ENCODE data around the gene PRDM10.
"Not testable (repeated sequence)": the region's sequence is repeated elsewhere in the genome, so short reads cannot be mapped to it uniquely, and the experiment has no call there.

The PRDM10 gene

GRCh38 chr11:129976328-129976727 lies 26.3 kb downstream of the PRDM10 start:
- Histone ChIP-seq H3K9me3 (ENCODE audit: control insufficient read depth, insufficient read depth, low read depth, low read length) (no peaks in the 10 kb centered on the region), H3K9ac (ENCODE audit: low read length) (no peak overlapping the region), H3K4me1 (ENCODE audit: control insufficient read depth, insufficient read depth, low read length) (peaks cover 20% of the 10 kb centered on the region), H3K27ac (ENCODE audit: low read depth, low read length) (no peak overlapping the region), H3K4me3 (ENCODE audit: low read depth, low read length) (no peak overlapping the region), H3K27me3 (ENCODE audit: control insufficient read depth, insufficient read depth, low read length) (no peaks in the 10 kb centered on the region), H3K36me3 (ENCODE audit: control insufficient read depth, insufficient read depth, low read length) (no peaks in the 10 kb centered on the region)

GRCh38 chr11:129975543-129975942 lies 27.1 kb downstream of the PRDM10 start:
- H3K9ac ChIP-seq (ENCODE audit: low read length), result no peak overlapping the region
- H3K4me1 ChIP-seq (ENCODE audit: control insufficient read depth, insufficient read depth, low read length), result peaks cover 20% of the 10 kb centered on the region
- H3K27ac ChIP-seq (ENCODE audit: low read depth, low read length), result no peak overlapping the region
- no peaks in the 10 kb centered on the region for H3K27me3 ChIP-seq (ENCODE audit: control insufficient read depth, insufficient read depth, low read length)
- H3K4me3 ChIP-seq (ENCODE audit: low read depth, low read length), result no peak overlapping the region
- no peaks in the 10 kb centered on the region for H3K9me3 ChIP-seq (ENCODE audit: control insufficient read depth, insufficient read depth, low read depth, low read length)
- no peaks in the 10 kb centered on the region for H3K36me3 ChIP-seq (ENCODE audit: control insufficient read depth, insufficient read depth, low read length)

GRCh38 chr11:129974672-129975071 lies 28.0 kb downstream of the PRDM10 start:
- no peak overlapping the region for H3K4me3 ChIP-seq (ENCODE audit: low read depth, low read length)
- H3K4me1 ChIP-seq (ENCODE audit: control insufficient read depth, insufficient read depth, low read length), result peaks cover 20% of the 10 kb centered on the region
- no peaks in the 10 kb centered on the region for H3K36me3 ChIP-seq (ENCODE audit: control insufficient read depth, insufficient read depth, low read length)
- H3K27ac ChIP-seq (ENCODE audit: low read depth, low read length), result no peak overlapping the region
- no peaks in the 10 kb centered on the region for H3K9me3 ChIP-seq (ENCODE audit: control insufficient read depth, insufficient read depth, low read depth, low read length)
- H3K27me3 ChIP-seq (ENCODE audit: control insufficient read depth, insufficient read depth, low read length), result no peaks in the 10 kb centered on the region
- H3K9ac ChIP-seq (ENCODE audit: low read length), result no peak overlapping the region

- Histone ChIP-seq H3K9me3 (ENCODE audit: control insufficient read depth, insufficient read depth, low read depth, low read length) (no peaks in the 10 kb centered on the region), H3K27ac (ENCODE audit: low read depth, low read length) (no peak overlapping the region)
These were observed 28.4 kb downstream of the PRDM10 start for GRCh38 chr11:129974237-129974636.

GRCh38 chr11:129973809-129974208 lies 28.8 kb downstream of the PRDM10 start:
- no peak overlapping the region for H3K4me3 ChIP-seq (ENCODE audit: low read depth, low read length)
- H3K9ac ChIP-seq (ENCODE audit: low read length), result no peak overlapping the region
- H3K27ac ChIP-seq (ENCODE audit: low read depth, low read length), result no peak overlapping the region
- peaks cover 20% of the 10 kb centered on the region for H3K4me1 ChIP-seq (ENCODE audit: control insufficient read depth, insufficient read depth, low read length)
- H3K9me3 ChIP-seq (ENCODE audit: control insufficient read depth, insufficient read depth, low read depth, low read length), result no peaks in the 10 kb centered on the region
- no peaks in the 10 kb centered on the region for H3K27me3 ChIP-seq (ENCODE audit: control insufficient read depth, insufficient read depth, low read length)
- H3K36me3 ChIP-seq (ENCODE audit: control insufficient read depth, insufficient read depth, low read length), result no peaks in the 10 kb centered on the region

More at GRCh38 chr11:129974237-129974636, 28.4 kb downstream of the PRDM10 start:
- H3K4me3 ChIP-seq (ENCODE audit: low read depth, low read length), result no peak overlapping the region
- peaks cover 20% of the 10 kb centered on the region for H3K4me1 ChIP-seq (ENCODE audit: control insufficient read depth, insufficient read depth, low read length)
- no peaks in the 10 kb centered on the region for H3K27me3 ChIP-seq (ENCODE audit: control insufficient read depth, insufficient read depth, low read length)
- no peak overlapping the region for H3K9ac ChIP-seq (ENCODE audit: low read length)
- no peaks in the 10 kb centered on the region for H3K36me3 ChIP-seq (ENCODE audit: control insufficient read depth, insufficient read depth, low read length)

- H3K36me3 ChIP-seq (ENCODE audit: control insufficient read depth, insufficient read depth, low read length), result no peaks in the 10 kb centered on the region
- H3K27me3 ChIP-seq (ENCODE audit: control insufficient read depth, insufficient read depth, low read length), result no peaks in the 10 kb centered on the region
- H3K4me3 ChIP-seq (ENCODE audit: low read depth, low read length), result no peak overlapping the region
- H3K9ac ChIP-seq (ENCODE audit: low read length), result no peak overlapping the region
- no peak overlapping the region for H3K27ac ChIP-seq (ENCODE audit: low read depth, low read length)
- H3K9me3 ChIP-seq (ENCODE audit: control insufficient read depth, insufficient read depth, low read depth, low read length), result no peaks in the 10 kb centered on the region
- peaks cover 20% of the 10 kb centered on the region for H3K4me1 ChIP-seq (ENCODE audit: control insufficient read depth, insufficient read depth, low read length)
These were observed 29.6 kb downstream of the PRDM10 start for GRCh38 chr11:129973068-129973467.

- Histone ChIP-seq H3K9me3 (ENCODE audit: control insufficient read depth, insufficient read depth, low read depth, low read length) (no peaks in the 10 kb centered on the region), H3K27me3 (ENCODE audit: control insufficient read depth, insufficient read depth, low read length) (no peaks in the 10 kb centered on the region), H3K9ac (ENCODE audit: low read length) (no peak overlapping the region), H3K27ac (ENCODE audit: low read depth, low read length) (no peak overlapping the region), H3K4me1 (ENCODE audit: control insufficient read depth, insufficient read depth, low read length) (peaks cover 20% of the 10 kb centered on the region), H3K36me3 (ENCODE audit: control insufficient read depth, insufficient read depth, low read length) (no peaks in the 10 kb centered on the region), H3K4me3 (ENCODE audit: low read depth, low read length) (no peak overlapping the region)
These were observed 30.0 kb downstream of the PRDM10 start for GRCh38 chr11:129972611-129973010.

GRCh38 chr11:129971856-129972255 lies 30.8 kb downstream of the PRDM10 start:
- H3K9ac ChIP-seq (ENCODE audit: low read length); H3K36me3 ChIP-seq (ENCODE audit: control insufficient read depth, insufficient read depth, low read length); H3K4me3 ChIP-seq (ENCODE audit: low read depth, low read length); H3K27ac ChIP-seq (ENCODE audit: low read depth, low read length); H3K9me3 ChIP-seq (ENCODE audit: control insufficient read depth, insufficient read depth, low read depth, low read length); H3K27me3 ChIP-seq (ENCODE audit: control insufficient read depth, insufficient read depth, low read length): not testable (repeated sequence)
- H3K4me1 ChIP-seq (ENCODE audit: control insufficient read depth, insufficient read depth, low read length), result peaks cover 20% of the 10 kb centered on the region

GRCh38 chr11:129969920-129970319 lies 32.7 kb downstream of the PRDM10 start:
- peaks cover 20% of the 10 kb centered on the region for H3K4me1 ChIP-seq (ENCODE audit: control insufficient read depth, insufficient read depth, low read length)
- H3K9me3 ChIP-seq (ENCODE audit: control insufficient read depth, insufficient read depth, low read depth, low read length), result no peaks in the 10 kb centered on the region
- H3K4me3 ChIP-seq (ENCODE audit: low read depth, low read length), result no peak overlapping the region
- H3K27ac ChIP-seq (ENCODE audit: low read depth, low read length), result no peak overlapping the region
- no peaks in the 10 kb centered on the region for H3K27me3 ChIP-seq (ENCODE audit: control insufficient read depth, insufficient read depth, low read length)
- no peak overlapping the region for H3K9ac ChIP-seq (ENCODE audit: low read length)
- no peaks in the 10 kb centered on the region for H3K36me3 ChIP-seq (ENCODE audit: control insufficient read depth, insufficient read depth, low read length)

GRCh38 chr11:129968591-129969419 lies 33.8 kb downstream of the PRDM10 start:
- Histone ChIP-seq H3K9me3 (ENCODE audit: control insufficient read depth, insufficient read depth, low read depth, low read length) (no peaks in the 10 kb centered on the region), H3K36me3 (ENCODE audit: control insufficient read depth, insufficient read depth, low read length) (no peaks in the 10 kb centered on the region), H3K4me1 (ENCODE audit: control insufficient read depth, insufficient read depth, low read length) (peaks cover 15% of the 10 kb centered on the region), H3K4me3 (ENCODE audit: low read depth, low read length) (no peak overlapping the region), H3K27me3 (ENCODE audit: control insufficient read depth, insufficient read depth, low read length) (no peaks in the 10 kb centered on the region), H3K27ac (ENCODE audit: low read depth, low read length) (no peak overlapping the region), H3K9ac (ENCODE audit: low read length) (no peak overlapping the region)

GRCh38 chr11:129967996-129968395 lies 34.6 kb downstream of the PRDM10 start:
- H3K27ac ChIP-seq (ENCODE audit: low read depth, low read length), result no peak overlapping the region

More at GRCh38 chr11:129967996-129968395, 34.6 kb downstream of the PRDM10 start:
- no peak overlapping the region for H3K4me3 ChIP-seq (ENCODE audit: low read depth, low read length)
- no peak overlapping the region for H3K9ac ChIP-seq (ENCODE audit: low read length)
- H3K36me3 ChIP-seq (ENCODE audit: control insufficient read depth, insufficient read depth, low read length), result no peaks in the 10 kb centered on the region
- no peaks in the 10 kb centered on the region for H3K27me3 ChIP-seq (ENCODE audit: control insufficient read depth, insufficient read depth, low read length)
- no peaks in the 10 kb centered on the region for H3K9me3 ChIP-seq (ENCODE audit: control insufficient read depth, insufficient read depth, low read depth, low read length)
- H3K4me1 ChIP-seq (ENCODE audit: control insufficient read depth, insufficient read depth, low read length), result peaks cover 8% of the 10 kb centered on the region

Measured in HUES6 (cell line).